ENCODE measurements around the gene ITGB7.

ITGB7 gene, protein sequence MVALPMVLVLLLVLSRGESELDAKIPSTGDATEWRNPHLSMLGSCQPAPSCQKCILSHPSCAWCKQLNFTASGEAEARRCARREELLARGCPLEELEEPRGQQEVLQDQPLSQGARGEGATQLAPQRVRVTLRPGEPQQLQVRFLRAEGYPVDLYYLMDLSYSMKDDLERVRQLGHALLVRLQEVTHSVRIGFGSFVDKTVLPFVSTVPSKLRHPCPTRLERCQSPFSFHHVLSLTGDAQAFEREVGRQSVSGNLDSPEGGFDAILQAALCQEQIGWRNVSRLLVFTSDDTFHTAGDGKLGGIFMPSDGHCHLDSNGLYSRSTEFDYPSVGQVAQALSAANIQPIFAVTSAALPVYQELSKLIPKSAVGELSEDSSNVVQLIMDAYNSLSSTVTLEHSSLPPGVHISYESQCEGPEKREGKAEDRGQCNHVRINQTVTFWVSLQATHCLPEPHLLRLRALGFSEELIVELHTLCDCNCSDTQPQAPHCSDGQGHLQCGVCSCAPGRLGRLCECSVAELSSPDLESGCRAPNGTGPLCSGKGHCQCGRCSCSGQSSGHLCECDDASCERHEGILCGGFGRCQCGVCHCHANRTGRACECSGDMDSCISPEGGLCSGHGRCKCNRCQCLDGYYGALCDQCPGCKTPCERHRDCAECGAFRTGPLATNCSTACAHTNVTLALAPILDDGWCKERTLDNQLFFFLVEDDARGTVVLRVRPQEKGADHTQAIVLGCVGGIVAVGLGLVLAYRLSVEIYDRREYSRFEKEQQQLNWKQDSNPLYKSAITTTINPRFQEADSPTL

DNA sequence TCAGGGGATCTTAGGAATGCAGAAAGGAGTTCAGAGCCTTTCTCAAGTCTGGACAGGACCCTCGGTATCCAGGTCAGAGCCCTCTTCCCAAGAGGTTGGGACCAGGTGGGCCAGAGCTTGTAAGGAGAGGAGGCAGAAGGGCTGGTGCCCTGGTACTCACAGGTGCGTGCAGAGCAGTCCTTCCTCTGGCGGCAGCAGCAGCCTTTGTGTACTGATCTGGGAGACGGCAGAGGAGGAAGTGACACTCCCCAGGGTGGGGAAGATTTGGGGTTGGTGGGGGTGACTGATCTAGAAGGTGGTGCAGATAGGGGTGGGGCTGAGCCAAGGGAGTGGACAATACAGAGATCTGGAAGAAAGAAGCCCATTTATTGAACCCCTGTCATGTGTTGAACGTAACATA lies at the start of gene ITGB7:
ITGB7 (minus strand) TSS at position 210 of the 400 bp plus-strand sequence. CDS start 6,808 bp downstream, outside the sequence.
- H3K27ac Mint-ChIP-seq: peak within 1 kb of the TSS; percentile 92
- peaks cover 7% of the 10 kb centered on the region for H3K36me3 Mint-ChIP-seq
- H3K4me1 Mint-ChIP-seq: peaks cover 36% of the 10 kb centered on the region
- peak; percentile 54 to 61 for DNase-seq (ENCODE audit: low spot score in 2 of 2)
- no peaks in the 10 kb centered on the region for H3K27me3 Mint-ChIP-seq
- peak; percentile 89 for ATAC-seq (ENCODE audit: low read depth)
- H3K9me3 Mint-ChIP-seq: no peaks in the 10 kb centered on the region
- H3K4me3 Mint-ChIP-seq: peak within 1 kb of the TSS; percentile 84

DNA sequence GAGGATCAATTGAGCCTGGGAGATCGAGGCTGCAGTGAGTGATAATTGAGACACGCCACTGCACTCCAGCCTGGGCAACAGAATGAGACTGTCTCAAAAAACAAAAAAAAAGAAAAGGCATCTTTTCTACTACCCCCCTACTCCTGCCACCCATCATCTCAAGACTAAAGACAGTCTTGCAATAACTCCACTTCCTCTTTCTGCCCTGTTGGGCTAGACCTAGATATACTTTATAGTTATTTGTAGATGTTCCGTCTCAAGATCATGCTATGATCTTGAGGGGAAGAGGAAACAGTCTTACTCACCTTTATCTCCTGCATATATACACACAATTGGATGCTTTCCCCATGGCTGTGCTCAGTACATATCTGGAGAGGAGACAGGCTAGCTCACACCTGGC lies 48.9 kb upstream of the ITGB7 start:
- peak overlapping the region; percentile 89 for H3K27ac Mint-ChIP-seq
- no peaks in the 10 kb centered on the region for H3K27me3 Mint-ChIP-seq
- peaks cover 5% of the 10 kb centered on the region for H3K36me3 Mint-ChIP-seq
- H3K4me3 Mint-ChIP-seq: peak overlapping the region; percentile 34
- DNase-seq (ENCODE audit: low spot score in 2 of 2) (peak in 1 of 2 donors; percentile 39), ATAC-seq (ENCODE audit: low read depth) (peak; percentile 79)
- no peaks in the 10 kb centered on the region for H3K9me3 Mint-ChIP-seq
- H3K4me1 Mint-ChIP-seq: peaks cover 42% of the 10 kb centered on the region

DNA sequence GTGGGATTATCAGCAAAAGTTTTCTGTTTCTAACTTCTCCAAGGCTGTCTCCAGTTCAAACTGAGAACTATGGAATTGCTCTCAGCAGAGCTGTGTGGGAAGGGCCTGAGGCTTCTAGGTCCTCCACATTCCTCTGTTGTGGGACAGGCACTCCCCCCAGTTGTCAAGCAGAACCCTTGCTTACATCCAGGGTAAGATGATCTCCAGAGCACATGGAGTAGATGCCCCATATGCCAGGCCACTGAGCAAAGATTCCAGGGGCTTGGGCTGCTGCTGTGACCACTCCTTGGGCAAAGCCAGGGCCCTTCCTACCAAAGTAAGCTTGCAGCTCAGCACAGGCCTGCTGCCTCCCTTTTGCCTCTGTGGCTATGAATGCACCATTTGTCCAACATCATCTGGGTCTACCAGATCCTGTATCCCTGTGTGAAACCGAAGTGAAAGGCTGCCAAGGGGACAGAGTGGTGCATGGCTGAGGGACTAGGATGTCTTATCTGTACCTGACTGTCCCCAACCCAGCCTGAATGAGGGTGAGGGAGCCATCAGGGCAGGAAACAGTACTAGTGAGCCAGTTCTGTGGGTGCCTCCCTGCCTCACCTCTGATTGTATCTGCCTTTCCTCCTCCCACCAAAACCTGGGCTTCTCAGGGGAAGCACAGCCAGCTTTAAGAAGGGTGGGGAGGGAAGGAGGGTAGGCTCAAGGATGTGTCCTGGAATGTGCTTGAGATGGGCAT lies 47.9 kb upstream of the ITGB7 start:
- no peaks in the 10 kb centered on the region for H3K27me3 Mint-ChIP-seq
- ATAC-seq (ENCODE audit: low read depth): no peak
- H3K36me3 Mint-ChIP-seq: peaks cover 5% of the 10 kb centered on the region
- H3K27ac Mint-ChIP-seq: no peak overlapping the region
- no peak for DNase-seq (ENCODE audit: low spot score in 2 of 2)
- no peaks in the 10 kb centered on the region for H3K9me3 Mint-ChIP-seq
- H3K4me3 Mint-ChIP-seq: no peak overlapping the region
- H3K4me1 Mint-ChIP-seq: peaks cover 43% of the 10 kb centered on the region

DNA sequence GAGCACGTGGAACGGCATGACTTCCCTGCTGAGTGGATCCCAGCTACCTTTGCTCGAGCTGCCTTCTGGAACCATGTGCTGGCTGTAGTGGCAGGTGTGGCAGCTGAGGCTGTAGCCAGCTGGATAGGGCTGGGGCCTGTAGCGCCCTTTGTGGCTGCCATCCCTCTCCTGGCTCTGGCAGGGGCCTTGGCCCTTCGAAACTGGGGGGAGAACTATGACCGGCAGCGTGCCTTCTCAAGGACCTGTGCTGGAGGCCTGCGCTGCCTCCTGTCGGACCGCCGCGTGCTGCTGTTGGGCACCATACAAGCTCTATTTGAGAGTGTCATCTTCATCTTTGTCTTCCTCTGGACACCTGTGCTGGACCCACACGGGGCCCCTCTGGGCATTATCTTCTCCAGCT lies 46.2 kb upstream of the ITGB7 start:
- no peaks in the 10 kb centered on the region for H3K9me3 Mint-ChIP-seq
- ATAC-seq (ENCODE audit: low read depth): no peak
- peak overlapping the region; percentile 97 for H3K4me3 Mint-ChIP-seq
- H3K27me3 Mint-ChIP-seq: no peaks in the 10 kb centered on the region
- H3K27ac Mint-ChIP-seq: peak overlapping the region; percentile 93
- no peak for DNase-seq (ENCODE audit: low spot score in 2 of 2)
- H3K4me1 Mint-ChIP-seq: peaks cover 38% of the 10 kb centered on the region
- H3K36me3 Mint-ChIP-seq: peaks cover 5% of the 10 kb centered on the region

DNA sequence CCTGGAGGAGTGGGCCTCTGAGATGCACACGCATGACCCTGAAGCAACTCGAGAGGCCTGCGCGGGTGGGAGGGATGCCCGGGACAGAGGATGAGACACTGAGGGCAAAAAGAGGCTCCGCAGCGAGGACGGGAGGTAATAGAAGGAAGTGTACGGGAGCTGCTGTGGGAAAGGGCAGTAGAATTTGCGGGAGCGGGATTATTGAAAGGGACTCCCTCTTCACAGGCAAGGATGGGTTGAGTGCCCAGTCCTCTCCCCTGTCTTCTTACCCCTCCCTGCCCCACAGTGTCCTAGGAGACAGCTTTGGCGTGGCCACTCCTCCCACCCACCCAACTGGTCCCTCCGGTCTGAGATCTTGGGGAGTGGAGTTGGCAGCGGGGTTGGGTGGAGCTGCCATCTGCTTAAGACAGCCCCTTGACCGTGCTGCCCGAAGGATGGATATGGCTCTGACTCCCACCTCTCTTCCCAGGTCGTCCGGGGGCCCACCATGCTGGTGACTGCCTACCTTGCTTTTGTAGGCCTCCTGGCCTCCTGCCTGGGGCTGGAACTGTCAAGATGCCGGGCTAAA lies 45.4 kb upstream of the ITGB7 start:
- no peaks in the 10 kb centered on the region for H3K27me3 Mint-ChIP-seq
- DNase-seq (ENCODE audit: low spot score in 2 of 2) (no peak), ATAC-seq (ENCODE audit: low read depth) (no peak)
- H3K9me3 Mint-ChIP-seq: no peaks in the 10 kb centered on the region
- H3K27ac Mint-ChIP-seq: peak overlapping the region; percentile 93
- peaks cover 34% of the 10 kb centered on the region for H3K4me1 Mint-ChIP-seq
- H3K4me3 Mint-ChIP-seq: peak overlapping the region; percentile 97
- H3K36me3 Mint-ChIP-seq: peaks cover 5% of the 10 kb centered on the region

DNA sequence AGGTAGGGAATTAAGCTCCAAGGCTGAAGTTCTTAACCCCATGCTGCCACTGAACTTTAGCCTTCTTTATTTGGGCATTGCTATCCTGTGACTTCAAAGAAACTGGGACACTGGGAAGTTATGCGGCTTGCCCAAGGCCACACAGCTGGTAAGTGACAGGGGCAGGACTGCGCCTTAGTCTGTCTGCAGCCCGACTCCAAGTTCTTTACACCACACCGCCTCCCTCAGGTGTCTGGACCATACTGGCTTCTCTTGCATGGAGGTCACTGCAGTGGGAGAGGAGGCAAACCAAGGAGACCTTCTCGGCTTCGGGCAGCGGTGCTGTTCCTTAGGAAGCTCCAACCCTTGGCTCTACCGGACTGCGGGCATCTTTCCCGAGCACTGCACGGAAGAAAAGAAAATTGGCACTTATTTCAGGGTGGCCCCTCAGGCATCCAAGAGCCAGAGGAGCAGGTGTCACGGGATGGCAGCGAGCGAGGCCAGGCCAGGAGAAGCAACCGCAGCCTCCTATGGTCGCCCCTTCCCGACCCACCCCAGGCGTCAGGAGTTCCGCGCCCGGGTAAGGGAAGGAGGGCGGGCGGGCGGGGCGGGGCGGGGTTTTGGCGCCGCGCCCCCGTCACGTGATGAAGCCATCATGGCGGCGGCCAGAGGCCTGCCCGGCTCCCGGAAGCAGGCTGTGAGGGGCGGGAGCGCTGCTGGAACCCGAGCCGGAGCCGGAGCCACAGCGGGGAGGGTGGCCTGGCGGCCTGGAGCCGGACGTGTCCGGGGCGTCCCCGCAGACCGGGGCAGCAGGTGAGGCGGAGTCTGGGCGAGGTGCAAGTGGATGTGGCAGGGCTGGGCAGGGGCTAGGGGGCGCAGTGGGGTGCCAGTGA lies 44.7 kb upstream of the ITGB7 start:
- DNase-seq (ENCODE audit: low spot score in 2 of 2) (peak; percentile 59 to 72), ATAC-seq (ENCODE audit: low read depth) (peak; percentile 78)
- Mint-ChIP-seq H3K4me1 (peaks cover 33% of the 10 kb centered on the region), H3K27me3 (no peaks in the 10 kb centered on the region), H3K36me3 (peaks cover 5% of the 10 kb centered on the region), H3K27ac (peak overlapping the region; percentile 93), H3K4me3 (peak overlapping the region; percentile 97), H3K9me3 (no peaks in the 10 kb centered on the region)

DNA sequence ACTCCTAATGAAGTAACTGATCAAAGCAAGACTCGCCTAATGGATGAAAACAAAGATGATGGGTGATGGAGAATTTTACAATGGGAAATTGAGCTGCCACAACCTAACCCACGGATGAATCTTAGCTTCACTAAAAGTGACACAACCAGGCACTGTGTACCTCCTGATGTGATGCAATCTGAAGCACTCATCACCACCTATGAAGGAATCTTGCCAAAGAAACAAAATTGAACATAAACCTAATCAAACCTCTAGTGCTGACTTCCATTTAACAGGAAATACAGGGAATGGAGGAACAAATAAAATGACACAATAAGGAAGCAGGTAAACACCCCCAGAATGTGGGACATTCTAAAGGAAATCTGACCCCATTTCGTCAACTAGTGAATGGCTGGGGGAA lies 38.2 kb upstream of the ITGB7 start:
- ATAC-seq (ENCODE audit: low read depth): no peak
- H3K9me3 Mint-ChIP-seq: no peaks in the 10 kb centered on the region
- H3K27ac Mint-ChIP-seq: no peak overlapping the region
- peaks cover 3% of the 10 kb centered on the region for H3K27me3 Mint-ChIP-seq
- no peaks in the 10 kb centered on the region for H3K36me3 Mint-ChIP-seq
- DNase-seq (ENCODE audit: low spot score in 2 of 2): no peak
- H3K4me3 Mint-ChIP-seq: no peak overlapping the region
- peaks cover 14% of the 10 kb centered on the region for H3K4me1 Mint-ChIP-seq

DNA sequence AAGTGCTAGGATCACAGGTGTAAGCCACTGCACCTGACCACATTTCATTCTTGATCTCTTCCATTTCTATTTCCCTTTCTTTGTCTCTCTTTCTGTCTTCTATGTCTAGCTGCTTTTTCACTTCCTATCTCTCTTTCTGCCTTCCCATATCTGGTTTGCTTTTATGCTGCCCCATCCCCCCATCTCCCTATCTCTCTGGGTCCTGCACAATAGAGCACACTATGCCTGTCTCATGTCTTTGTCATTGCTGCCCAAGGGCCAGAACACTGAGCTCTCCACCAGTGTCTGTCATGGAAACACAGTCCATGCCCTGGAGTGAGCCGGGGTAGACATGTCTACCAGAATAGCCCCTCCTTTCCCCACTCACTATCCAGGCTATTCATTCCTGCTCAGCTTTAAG lies 37.3 kb upstream of the ITGB7 start:
- Mint-ChIP-seq H3K27ac (no peak overlapping the region), H3K4me3 (no peak overlapping the region), H3K27me3 (peaks cover 3% of the 10 kb centered on the region), H3K9me3 (no peaks in the 10 kb centered on the region), H3K36me3 (no peaks in the 10 kb centered on the region), H3K4me1 (peaks cover 18% of the 10 kb centered on the region)
- no peak for DNase-seq (ENCODE audit: low spot score in 2 of 2)
- ATAC-seq (ENCODE audit: low read depth): no peak

DNA sequence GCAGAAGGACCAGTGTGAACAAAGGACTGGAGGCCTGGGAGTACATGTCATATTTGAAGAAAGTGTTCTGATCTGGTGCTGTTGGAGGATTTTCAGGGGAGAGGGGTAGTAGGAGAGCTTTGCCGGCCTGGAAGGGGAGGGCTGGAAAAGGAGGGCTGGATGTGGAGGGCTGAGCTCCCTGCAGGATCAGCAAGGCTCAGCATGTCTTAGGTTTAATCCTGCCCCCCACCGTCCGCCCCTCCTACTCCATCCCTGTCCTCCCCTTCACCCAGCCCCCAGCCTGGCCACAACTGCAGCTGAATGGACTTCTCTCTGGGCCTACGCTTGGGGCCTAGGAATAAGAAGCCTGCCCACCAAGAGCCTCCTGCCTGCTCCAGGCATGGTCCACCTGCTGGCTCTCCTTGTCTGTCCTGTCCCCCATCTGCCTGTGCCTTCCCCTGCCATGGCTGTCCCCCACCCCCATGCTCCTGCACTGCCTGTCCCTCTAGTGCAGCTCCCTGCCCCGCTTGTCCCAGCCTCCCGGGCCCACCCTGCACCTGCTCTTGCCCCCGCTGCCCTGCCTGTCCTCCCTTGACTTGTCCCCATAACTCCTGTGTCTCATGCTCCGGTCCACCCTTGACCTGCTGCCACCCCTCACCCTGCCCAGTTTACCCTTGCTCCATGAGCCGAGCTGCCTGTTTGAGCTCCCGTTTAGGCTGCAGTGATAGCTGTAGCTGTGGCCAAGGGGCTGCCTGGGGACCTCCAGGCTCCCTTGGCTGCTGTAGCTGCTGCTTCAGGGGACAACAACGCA lies 34.8 kb upstream of the ITGB7 start:
- DNase-seq (ENCODE audit: low spot score in 2 of 2) (no peak), ATAC-seq (ENCODE audit: low read depth) (no peak)
- no peaks in the 10 kb centered on the region for H3K36me3 Mint-ChIP-seq
- H3K4me1 Mint-ChIP-seq: peaks cover 23% of the 10 kb centered on the region
- H3K27ac Mint-ChIP-seq: no peak overlapping the region
- H3K4me3 Mint-ChIP-seq: no peak overlapping the region
- no peaks in the 10 kb centered on the region for H3K9me3 Mint-ChIP-seq
- H3K27me3 Mint-ChIP-seq: peaks cover 3% of the 10 kb centered on the region

DNA sequence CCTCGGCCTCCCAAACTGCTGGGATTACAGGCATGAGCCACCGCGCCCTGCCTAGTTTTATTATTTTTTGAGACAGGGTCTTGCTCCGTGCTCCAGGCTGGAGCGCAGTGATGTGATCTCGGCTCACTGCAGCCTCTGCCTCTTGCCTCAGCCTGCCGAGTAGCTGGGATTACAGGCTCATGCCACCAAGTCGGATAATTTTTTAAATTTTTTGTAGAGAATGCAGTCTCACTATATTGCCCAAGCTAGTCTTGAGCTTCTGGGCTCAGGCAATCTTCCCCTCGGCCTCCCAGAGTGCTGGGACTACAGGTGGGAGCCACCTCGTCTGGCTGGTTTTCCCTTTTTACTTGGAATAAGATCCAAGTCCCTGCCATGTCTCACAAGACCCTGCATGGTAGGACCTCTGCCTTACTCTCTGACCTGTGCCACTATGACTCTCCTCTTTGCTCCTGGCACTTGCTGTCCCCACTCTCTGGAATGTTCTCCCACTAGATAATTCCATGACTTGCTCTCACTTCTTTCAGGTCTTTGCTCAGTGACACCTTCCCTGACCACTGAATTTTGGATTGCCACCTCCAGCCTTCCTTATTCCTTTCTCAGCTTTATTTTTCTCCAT lies 32.7 kb upstream of the ITGB7 start:
- DNase-seq (ENCODE audit: low spot score in 2 of 2) (no peak), ATAC-seq (ENCODE audit: low read depth) (no peak)
- Mint-ChIP-seq H3K9me3 (no peaks in the 10 kb centered on the region), H3K4me1 (peaks cover 37% of the 10 kb centered on the region), H3K4me3 (no peak overlapping the region), H3K36me3 (no peaks in the 10 kb centered on the region), H3K27ac (peak overlapping the region; percentile 38), H3K27me3 (peaks cover 3% of the 10 kb centered on the region)

DNA sequence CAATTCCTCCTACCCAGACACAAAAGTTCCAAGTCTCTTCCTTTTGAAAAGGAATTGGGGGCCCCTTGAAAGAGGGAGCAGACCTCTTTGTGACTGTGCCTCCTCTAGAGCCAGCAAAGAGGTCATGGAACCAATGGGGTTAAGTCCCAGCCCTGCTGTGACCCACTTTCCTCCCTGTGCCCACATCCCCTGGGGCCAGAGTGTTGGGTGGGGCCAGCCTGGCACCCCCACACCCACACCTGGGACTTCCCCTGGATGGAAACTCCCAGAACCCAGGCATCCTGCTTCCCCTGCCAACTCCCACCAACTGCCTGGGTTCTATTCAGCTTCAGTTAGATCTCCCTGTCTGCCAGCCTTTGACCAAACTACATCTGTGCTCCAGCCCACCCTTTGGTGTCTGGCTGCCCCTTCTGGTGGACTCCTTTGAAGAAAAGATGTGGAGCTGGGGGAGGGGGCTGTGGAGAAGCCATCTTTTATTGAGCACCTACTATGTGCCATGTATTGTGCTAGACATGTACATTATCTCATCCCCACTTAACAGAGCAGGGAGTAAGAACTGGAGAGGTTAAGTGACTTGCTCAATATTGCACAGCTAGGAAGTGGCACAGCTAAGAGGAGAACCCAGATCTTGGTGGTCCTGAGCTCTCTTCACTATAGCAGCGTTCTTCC lies 29.5 kb upstream of the ITGB7 start:
- ATAC-seq (ENCODE audit: low read depth) (peak; percentile 73), DNase-seq (ENCODE audit: low spot score in 2 of 2) (peak in 1 of 2 donors; percentile 36)
- Mint-ChIP-seq H3K36me3 (no peaks in the 10 kb centered on the region), H3K27ac (peak overlapping the region; percentile 77), H3K27me3 (no peaks in the 10 kb centered on the region), H3K4me1 (peaks cover 37% of the 10 kb centered on the region), H3K4me3 (peak overlapping the region; percentile 37), H3K9me3 (no peaks in the 10 kb centered on the region)
